NB4 (cell line): ENCODE results near the gene ANO10.

Source experiments
- DNase-seq: peaks from one replicate; pipeline ENCODE4 v3.0.0; 2010; ENCODE audit warnings: low read depth
- H3K4me3 ChIP-seq: one replicate; pipeline ENCODE4 v1.5.1; 2011; ENCODE audit warnings: mild to moderate bottlenecking, low read depth, low read length, moderate library complexity
- MYC ChIP-seq: IDR thresholded peaks from 2 replicates; pipeline ENCODE4 v1.6.1; 2011; ENCODE audit warnings: low read depth, low read length
- POLR2A ChIP-seq: IDR thresholded peaks from 2 replicates; pipeline ENCODE4 v1.6.1; 2011; ENCODE audit warnings: mild to moderate bottlenecking; ENCODE audit not compliant: insufficient read length; ENCODE audit errors: extremely low read depth
- TF ChIP-seq, protein P1 (sequence below): IDR thresholded peaks from one replicate; pipeline ENCODE4 v1.5.1; 2012; ENCODE audit warnings: low read depth, low read length
- TF ChIP-seq, protein P2 (sequence below): IDR thresholded peaks from 2 replicates; pipeline ENCODE4 v1.6.1; 2011; ENCODE audit warnings: low read depth, low read length

The ANO10 gene

DNA sequence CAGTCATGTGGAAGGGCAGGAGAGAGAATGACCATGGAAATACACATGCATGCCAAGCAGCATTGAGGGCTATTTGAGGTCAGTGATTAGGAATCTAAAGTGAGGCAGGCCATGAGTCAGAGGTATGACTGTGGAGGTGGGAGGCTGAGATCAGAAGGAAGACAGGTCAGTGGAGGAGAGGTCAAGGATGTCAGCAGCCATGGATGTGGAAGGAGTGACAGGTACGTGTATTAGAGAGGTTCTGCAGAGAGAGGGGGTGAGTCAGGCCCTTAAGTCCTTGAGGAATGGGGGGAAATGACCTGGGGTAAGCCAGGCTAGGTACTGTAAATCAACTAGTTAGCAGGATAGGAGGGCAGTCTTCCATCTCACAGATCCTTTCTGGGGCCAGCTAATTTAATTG lies 166.6 kb downstream of the ANO10 start:
- no peak for TF ChIP-seq POLR2A
- TF ChIP-seq, protein P1, sequence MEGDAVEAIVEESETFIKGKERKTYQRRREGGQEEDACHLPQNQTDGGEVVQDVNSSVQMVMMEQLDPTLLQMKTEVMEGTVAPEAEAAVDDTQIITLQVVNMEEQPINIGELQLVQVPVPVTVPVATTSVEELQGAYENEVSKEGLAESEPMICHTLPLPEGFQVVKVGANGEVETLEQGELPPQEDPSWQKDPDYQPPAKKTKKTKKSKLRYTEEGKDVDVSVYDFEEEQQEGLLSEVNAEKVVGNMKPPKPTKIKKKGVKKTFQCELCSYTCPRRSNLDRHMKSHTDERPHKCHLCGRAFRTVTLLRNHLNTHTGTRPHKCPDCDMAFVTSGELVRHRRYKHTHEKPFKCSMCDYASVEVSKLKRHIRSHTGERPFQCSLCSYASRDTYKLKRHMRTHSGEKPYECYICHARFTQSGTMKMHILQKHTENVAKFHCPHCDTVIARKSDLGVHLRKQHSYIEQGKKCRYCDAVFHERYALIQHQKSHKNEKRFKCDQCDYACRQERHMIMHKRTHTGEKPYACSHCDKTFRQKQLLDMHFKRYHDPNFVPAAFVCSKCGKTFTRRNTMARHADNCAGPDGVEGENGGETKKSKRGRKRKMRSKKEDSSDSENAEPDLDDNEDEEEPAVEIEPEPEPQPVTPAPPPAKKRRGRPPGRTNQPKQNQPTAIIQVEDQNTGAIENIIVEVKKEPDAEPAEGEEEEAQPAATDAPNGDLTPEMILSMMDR: no peak
- TF ChIP-seq MYC: no peak
- TF ChIP-seq, protein P2, sequence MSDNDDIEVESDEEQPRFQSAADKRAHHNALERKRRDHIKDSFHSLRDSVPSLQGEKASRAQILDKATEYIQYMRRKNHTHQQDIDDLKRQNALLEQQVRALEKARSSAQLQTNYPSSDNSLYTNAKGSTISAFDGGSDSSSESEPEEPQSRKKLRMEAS: no peak
- DNase-seq: no peak
- H3K4me3 ChIP-seq: no peak overlapping the region

DNA sequence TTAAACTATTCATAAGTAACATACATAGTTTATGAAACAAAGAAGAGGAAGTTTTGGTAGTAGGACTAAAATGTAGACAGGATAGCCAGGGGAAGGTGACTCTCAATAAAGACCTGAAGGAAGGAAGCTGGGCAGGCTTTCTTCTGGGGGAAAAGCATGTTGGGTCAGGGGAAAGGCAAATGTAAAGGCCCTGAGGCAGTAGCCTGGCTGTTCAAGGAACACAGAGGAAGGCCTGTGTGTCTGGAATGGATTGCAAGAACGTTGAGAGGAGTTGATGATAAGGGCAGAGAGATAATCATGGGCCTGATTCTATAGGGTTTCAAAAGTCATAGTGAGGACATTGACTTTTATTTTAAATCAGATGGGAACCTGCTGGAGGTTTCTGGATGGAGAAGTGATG lies 167.8 kb downstream of the ANO10 start:
- DNase-seq: no peak

DNA sequence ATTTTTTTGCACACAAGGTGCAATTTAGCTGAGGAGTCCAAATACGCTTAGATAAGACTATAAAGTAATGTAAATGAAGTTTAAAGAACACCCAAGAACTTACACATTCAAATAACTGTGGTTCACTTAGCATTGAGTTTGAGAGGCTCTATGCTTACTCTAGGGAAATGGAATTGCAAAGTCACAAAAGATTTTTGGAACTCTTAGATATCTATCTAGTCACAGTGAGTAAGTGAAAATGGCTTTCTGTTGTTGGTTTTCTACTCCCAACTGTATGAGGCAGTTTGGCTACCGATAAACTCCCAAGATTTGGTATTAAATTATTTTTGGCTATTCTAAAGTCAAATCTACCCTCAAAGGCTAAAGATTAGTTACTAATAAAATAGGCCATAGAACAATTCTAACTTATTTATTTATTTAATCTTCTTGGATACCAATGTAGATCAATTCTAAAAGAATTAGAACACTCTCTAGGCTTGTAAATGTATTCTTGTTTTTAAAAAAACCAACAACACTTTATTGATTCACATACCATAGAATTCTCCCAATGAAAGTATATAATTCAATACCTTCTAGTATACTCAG lies 170.0 kb downstream of the ANO10 start:
- no peak for DNase-seq
- TF ChIP-seq POLR2A (no peak), MYC (no peak)
- TF ChIP-seq, protein P1: no peak
- TF ChIP-seq, protein P2: no peak
- no peak overlapping the region for H3K4me3 ChIP-seq

More for the DNA sequence above, 167.8 kb downstream of the ANO10 start:
- H3K4me3 ChIP-seq: no peak overlapping the region
- TF ChIP-seq, protein P2: no peak
- TF ChIP-seq MYC: no peak
- no peak for TF ChIP-seq POLR2A
- TF ChIP-seq, protein P1: no peak

DNA sequence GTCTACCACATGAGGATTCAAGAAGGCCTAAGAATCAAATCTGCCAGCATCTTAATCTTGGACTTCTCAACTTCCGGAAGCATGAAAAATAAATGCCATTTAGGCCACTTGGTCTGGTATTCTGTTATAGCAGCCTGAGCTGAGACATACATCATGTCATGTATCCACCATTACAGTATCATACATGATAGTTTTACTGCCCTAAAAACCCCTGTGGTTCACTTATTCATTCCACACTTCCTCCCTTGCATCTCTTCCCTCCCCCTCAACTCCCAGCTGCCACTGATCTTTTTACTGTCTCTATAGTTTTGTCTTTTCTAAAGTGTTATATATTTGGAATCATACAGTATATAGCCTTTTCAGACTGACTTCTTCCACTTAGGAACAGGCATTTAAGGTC lies 173.7 kb downstream of the ANO10 start:
- DNase-seq: no peak
- no peak overlapping the region for H3K4me3 ChIP-seq
- no peak for TF ChIP-seq MYC
- TF ChIP-seq, protein P1: no peak
- no peak for TF ChIP-seq POLR2A
- TF ChIP-seq, protein P2: no peak

DNA sequence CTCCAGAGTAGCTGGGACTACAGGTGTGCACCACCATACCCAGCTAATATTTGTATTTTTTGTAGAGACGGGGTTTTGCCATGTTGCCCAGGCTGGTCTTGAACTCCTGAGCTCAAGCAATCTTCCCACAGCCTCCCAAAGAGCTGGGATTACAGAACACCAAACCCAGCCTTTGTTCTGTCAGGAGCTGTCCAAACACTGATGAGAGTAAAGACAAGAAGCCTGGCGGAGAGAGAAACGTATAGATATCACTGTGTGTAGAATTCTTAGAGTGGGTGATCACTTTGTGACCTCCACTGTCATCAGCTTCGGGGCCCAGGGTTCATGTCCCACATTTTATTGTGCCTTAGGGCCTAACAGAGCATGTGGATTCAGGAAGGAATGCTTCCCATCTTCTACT lies 176.0 kb downstream of the ANO10 start:
- DNase-seq: no peak
- TF ChIP-seq, protein P1: no peak
- TF ChIP-seq, protein P2: no peak
- TF ChIP-seq POLR2A: no peak
- TF ChIP-seq MYC: no peak
- no peak overlapping the region for H3K4me3 ChIP-seq
